CD4-positive, CD25-positive, alpha-beta regulatory T cell (primary cell): ENCODE data around the gene ZNF335. TPM values are rescaled to one million over a fixed set of nuclear protein-coding genes. Genes with fewer than 3 reads are reported as not detected.
A peak's percentile ranks its signal among the peaks of the same experiment; 100 is the strongest.

Experiments
- ATAC-seq, 2 donors: fragments of 150-1000 bp; cut with Tn5 transposase; one replicate each; pipeline ENCODE4 v1.10.0; 2021; ENCODE audit warnings: low read depth in 2 of 2, moderate number of reproducible peaks in 2 of 2, moderate library complexity in 1 of 2
- DNase-seq, 3 donors: peaks; one replicate each; pipeline versions ENCODE4 v3.0.0 to v3.0.0-alpha.2; 2012 to 2022; ENCODE audit warnings: mixed read lengths in 1 of 3
- H3K27ac ChIP-seq: one replicate; pipeline ENCODE4 v1.7.0; 2013; ENCODE audit warnings: mild to moderate bottlenecking, low read length; ENCODE audit not compliant: insufficient read depth, poor library complexity, severe bottlenecking
- H3K27me3 ChIP-seq: one replicate; pipeline ENCODE4 v1.7.0; 2013; ENCODE audit warnings: low read length; ENCODE audit not compliant: control insufficient read depth, insufficient read depth
- H3K36me3 ChIP-seq: one replicate; pipeline ENCODE4 v1.7.0; 2013; ENCODE audit warnings: mild to moderate bottlenecking, low read length, moderate library complexity; ENCODE audit not compliant: control insufficient read depth, insufficient read depth
- H3K4me1 ChIP-seq: 2 replicates; pipeline ENCODE4 v1.7.0; 2013; ENCODE audit warnings: mild to moderate bottlenecking, low read length; ENCODE audit not compliant: insufficient read depth, control insufficient read depth, poor library complexity, severe bottlenecking
- H3K4me3 ChIP-seq: one replicate; pipeline ENCODE4 v1.7.0; 2013; ENCODE audit warnings: low read depth, mild to moderate bottlenecking, low read length, moderate library complexity
- H3K9me3 ChIP-seq, 2 experiments: 1 replicate in 1 of 2; 2 replicates in 1 of 2; pipeline ENCODE4 v1.7.0; 2013; ENCODE audit warnings: low read length in 2 of 2, mild to moderate bottlenecking in 1 of 2, moderate library complexity in 1 of 2; ENCODE audit not compliant: control insufficient read depth in 2 of 2
- H3K27ac Mint-ChIP-seq, 3 donors: one replicate each; pipeline ENCODE4 v1.8.0; 2020 to 2022; ENCODE audit warnings: mild to moderate bottlenecking in 3 of 3, mixed read lengths in 3 of 3, moderate library complexity in 2 of 3
- H3K27me3 Mint-ChIP-seq: one replicate; pipeline ENCODE4 v1.8.0; 2022; ENCODE audit warnings: mild to moderate bottlenecking, mixed read lengths
- H3K36me3 Mint-ChIP-seq: one replicate; pipeline ENCODE4 v1.8.0; 2020; ENCODE audit warnings: mixed read lengths
- H3K4me1 Mint-ChIP-seq, 4 donors: one replicate each; pipeline ENCODE4 v1.8.0; 2020 to 2022; ENCODE audit warnings: mixed read lengths in 4 of 4, mild to moderate bottlenecking in 1 of 4
- H3K4me3 Mint-ChIP-seq, 4 donors: one replicate each; pipeline ENCODE4 v1.8.0; 2020 to 2022; ENCODE audit warnings: mild to moderate bottlenecking in 4 of 4, mixed read lengths in 4 of 4, moderate library complexity in 3 of 4
- H3K9me3 Mint-ChIP-seq, 7 donors: one replicate each; pipeline ENCODE4 v1.8.0; 2020 to 2022; ENCODE audit warnings: mixed read lengths in 7 of 7, mild to moderate bottlenecking in 3 of 7, moderate library complexity in 2 of 7
- polyA plus RNA-seq, 4 donors: library from polyadenylated mRNA; unstranded; fragments of 300-500 nt; fragmentation: Illumina TruSeq; gene quantifications; one replicate each; pipeline ENCODE4 v1.2.3, GENCODE V29; 2021
- total RNA-seq: library from RNA; stranded (reverse); gene quantifications from one replicate; pipeline ENCODE4 v1.2.3, GENCODE V29; 2022

ZNF335 gene
- total and polyA plus RNA-seq, 5 donors from 2014 or later, result 8.2 to 137 (median 12.8) TPM

DNA sequence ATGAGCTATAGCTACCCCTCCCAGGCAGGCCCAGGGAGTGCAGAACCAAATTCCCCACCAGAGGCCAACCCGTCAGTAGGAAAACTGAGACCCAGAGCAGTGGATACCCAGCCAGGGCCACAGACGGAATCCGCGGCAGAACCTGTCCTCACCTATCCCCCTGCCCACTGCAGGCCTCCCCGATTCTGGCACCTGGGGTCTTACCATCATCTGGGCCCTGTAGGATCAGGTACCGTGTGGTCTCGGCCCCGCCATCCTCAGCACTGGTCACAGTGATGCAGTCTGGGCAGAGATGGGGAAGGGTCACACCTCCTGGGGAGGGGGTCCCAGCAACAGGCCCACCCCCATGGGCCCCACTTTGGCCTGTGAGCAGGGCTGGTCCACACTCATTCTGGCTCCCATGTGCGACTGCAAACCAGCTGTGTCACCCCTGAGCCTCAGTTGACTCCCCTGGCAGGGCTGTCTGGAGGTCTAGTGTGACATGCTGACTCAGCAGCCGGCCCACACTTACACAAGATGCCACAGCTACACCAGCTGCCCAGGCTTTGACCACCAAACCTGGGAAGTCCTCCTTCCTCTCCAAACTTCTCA lies 3.8 kb downstream of the ZNF335 start:
- no peaks in the 10 kb centered on the region for H3K27me3 ChIP-seq
- Mint-ChIP-seq H3K27me3 (peaks cover 10% of the 10 kb centered on the region), H3K4me3 (peak overlapping the region in 1 of 4 donors; percentile 71), H3K9me3 (no peaks in the 10 kb centered on the region), H3K36me3 (peaks cover 10% of the 10 kb centered on the region), H3K4me1 (peaks cover 9 to 31% (median 18%) of the 10 kb centered on the region in 4 donors), H3K27ac (no peak overlapping the region)
- H3K9me3 ChIP-seq, result no peaks in the 10 kb centered on the region
- peaks cover 57% of the 10 kb centered on the region for H3K36me3 ChIP-seq
- peaks cover 32% of the 10 kb centered on the region for H3K4me1 ChIP-seq
- H3K4me3 ChIP-seq, result no peak overlapping the region
- no peak for DNase-seq
- ATAC-seq, result no peak
- H3K27ac ChIP-seq, result no peak overlapping the region

DNA sequence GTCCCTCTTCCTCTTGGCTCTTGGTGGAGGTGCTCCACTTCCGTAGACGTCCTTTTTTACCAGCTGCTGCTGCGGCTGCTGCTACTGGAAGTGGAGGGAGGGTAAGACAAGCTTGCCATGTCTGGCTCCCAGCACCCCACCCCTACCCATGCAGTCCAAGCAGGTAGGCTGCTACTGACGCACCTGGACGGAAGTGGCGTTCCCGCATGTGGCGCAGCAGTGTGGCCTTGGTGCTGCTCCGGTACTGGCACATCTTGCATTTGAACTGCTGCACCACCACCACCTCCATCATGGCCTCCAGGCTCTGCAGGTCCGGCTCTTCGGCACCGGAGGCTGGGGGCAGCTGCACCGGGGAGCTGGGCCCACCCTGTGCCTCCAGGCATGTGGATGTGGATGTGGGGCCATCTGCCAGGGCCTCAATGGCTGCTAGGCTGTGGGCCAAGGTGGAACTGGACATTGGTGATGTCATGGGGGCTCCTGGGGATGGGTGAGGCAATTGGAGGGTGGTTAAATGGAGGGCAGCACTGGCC lies 4.4 kb downstream of the ZNF335 start:
- H3K36me3 Mint-ChIP-seq, result peaks cover 14% of the 10 kb centered on the region
- Histone ChIP-seq H3K27ac (no peak overlapping the region), H3K4me3 (no peak overlapping the region), H3K36me3 (peaks cover 61% of the 10 kb centered on the region), H3K27me3 (no peaks in the 10 kb centered on the region), H3K9me3 (no peaks in the 10 kb centered on the region), H3K4me1 (peaks cover 28% of the 10 kb centered on the region)
- H3K4me3 Mint-ChIP-seq, result peak overlapping the region in 2 of 4 donors; percentile 19 to 38
- DNase-seq (no peak), ATAC-seq (no peak)
- peaks cover 10% of the 10 kb centered on the region for H3K27me3 Mint-ChIP-seq
- H3K27ac Mint-ChIP-seq, result no peak overlapping the region
- no peaks in the 10 kb centered on the region for H3K9me3 Mint-ChIP-seq
- H3K4me1 Mint-ChIP-seq, result peaks cover 9 to 29% (median 17%) of the 10 kb centered on the region in 4 donors

DNA sequence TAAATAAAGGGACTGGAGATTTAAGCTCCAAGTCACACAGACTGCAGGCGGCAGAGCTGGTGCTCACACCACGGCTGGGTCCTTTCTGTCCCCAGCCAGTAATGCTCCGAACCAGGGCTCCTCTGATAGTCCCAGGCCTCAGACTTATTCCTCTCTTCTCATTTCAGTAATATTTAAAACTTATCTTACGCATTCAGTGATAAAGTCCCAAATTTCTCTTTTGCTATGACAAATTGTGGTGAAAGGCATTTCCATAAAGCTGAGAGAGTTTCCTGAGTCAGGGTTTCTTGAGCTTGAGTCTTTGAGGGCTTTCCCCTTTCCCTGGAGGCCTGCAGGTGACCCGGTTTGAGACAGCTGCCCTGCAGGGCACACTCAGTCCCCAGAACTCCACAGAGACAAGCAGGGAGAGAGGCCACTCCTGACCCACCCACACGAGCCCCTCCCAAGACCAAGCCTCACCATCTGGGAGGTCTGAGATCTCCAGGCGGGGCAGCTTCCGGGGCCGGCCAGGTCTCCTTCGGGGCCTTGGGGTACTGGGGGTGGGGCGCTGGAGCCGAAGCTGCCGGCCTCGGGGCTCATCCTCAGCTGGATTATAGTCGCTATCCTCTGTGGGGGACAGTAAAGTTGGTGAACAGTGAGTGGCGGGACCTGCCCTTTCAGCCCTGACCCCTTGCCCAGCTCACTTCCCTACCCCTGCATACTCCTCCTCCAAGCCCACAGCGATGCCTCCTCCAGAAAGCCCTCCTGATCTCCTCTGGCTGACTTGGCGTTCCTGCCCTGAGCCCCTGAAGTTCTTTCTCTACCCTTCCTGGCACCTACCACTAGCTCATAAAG lies 6.6 kb downstream of the ZNF335 start:
- Histone ChIP-seq H3K4me1 (peaks cover 21% of the 10 kb centered on the region), H3K9me3 (no peaks in the 10 kb centered on the region), H3K27ac (no peak overlapping the region), H3K4me3 (no peak overlapping the region), H3K27me3 (no peaks in the 10 kb centered on the region), H3K36me3 (peaks cover 83% of the 10 kb centered on the region)
- no peak for DNase-seq
- Mint-ChIP-seq H3K4me3 (peak overlapping the region in 2 of 4 donors; percentile 32 to 89), H3K36me3 (peaks cover 17% of the 10 kb centered on the region), H3K27me3 (no peaks in the 10 kb centered on the region), H3K4me1 (peaks cover 4 to 18% (median 10%) of the 10 kb centered on the region in 4 donors), H3K9me3 (no peaks in the 10 kb centered on the region), H3K27ac (no peak overlapping the region)
- no peak for ATAC-seq

DNA sequence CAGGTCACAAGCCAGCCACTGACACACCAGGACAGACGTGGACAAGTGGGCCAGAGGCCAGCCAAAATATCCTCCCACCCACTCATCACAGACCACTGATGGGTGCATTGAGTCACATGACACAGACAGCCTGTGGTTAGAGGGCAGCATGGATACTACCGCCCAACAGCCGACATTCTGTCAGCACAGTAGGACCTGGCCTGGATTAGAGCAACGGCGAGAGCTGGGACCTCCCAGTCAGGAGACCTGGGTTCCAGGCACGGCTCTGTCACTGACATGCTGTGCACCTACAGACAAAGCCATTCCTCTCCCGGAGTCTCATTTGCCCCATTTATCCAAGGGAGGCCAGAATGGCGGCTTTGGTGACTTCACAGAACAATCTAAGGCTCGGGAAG lies 8.0 kb downstream of the ZNF335 start:
- H3K27me3 ChIP-seq, result no peaks in the 10 kb centered on the region
- no peaks in the 10 kb centered on the region for H3K9me3 Mint-ChIP-seq
- peaks cover 7% of the 10 kb centered on the region for H3K4me1 ChIP-seq
- no peak overlapping the region for H3K27ac ChIP-seq
- no peak overlapping the region for H3K4me3 Mint-ChIP-seq
- no peak overlapping the region for H3K27ac Mint-ChIP-seq
- peaks cover 0 to 4% (median under 1%) of the 10 kb centered on the region in 4 donors for H3K4me1 Mint-ChIP-seq
- no peaks in the 10 kb centered on the region for H3K27me3 Mint-ChIP-seq
- no peak overlapping the region for H3K4me3 ChIP-seq
- H3K36me3 ChIP-seq, result peaks cover 92% of the 10 kb centered on the region
- DNase-seq, result no peak
- peaks cover 31% of the 10 kb centered on the region for H3K36me3 Mint-ChIP-seq
- no peaks in the 10 kb centered on the region for H3K9me3 ChIP-seq
- no peak for ATAC-seq

DNA sequence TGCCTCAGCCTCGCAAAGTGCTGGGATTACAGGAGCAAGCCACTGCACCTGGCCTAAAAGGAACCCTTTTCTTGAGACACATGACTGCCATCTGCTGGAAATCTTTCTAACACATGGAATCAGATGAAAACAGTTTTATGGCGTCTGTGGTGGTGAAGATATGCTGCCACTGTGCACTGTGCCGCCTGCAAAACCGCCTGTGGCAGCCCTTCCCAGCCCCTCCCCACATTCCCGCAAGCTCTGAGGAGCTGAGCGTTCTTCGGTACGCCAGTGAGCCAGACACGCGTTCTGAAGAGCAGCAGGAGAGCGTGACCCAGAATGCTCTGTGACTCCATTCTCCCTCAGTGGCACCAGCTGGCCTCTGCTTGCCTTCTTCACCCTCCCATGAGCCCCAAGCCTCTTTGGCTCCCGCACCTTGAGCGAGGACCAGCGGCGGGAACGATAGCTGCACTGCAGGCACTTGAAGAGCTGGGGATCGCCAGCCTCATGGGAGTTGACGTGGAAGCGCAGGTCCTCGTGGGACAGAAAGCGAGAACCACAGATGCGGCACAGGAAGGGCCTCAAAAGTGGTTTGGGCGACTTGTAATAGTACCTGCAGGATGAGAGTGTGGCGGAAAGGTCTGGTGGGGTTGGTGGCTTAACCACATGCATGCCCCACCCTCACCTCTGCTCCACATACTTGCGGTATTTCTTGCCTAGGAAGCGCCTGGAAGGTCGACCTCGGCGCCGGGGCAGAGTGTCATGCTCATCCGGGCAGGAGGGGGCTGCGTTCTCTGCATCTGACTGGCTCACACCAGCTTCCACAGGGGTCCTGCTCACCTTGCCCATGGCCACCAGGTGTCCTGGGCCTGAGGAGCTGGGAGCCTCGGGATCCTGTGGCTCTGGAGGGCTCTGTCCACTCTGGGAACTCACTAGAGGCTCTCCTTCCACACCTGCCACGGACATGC lies 8.7 kb downstream of the ZNF335 start:
- ATAC-seq (no peak), DNase-seq (peak in 2 of 3 donors; percentile 40 to 63)
- Histone ChIP-seq H3K36me3 (peaks cover 92% of the 10 kb centered on the region), H3K27me3 (no peaks in the 10 kb centered on the region), H3K4me1 (peaks cover under 1% of the 10 kb centered on the region), H3K27ac (no peak overlapping the region), H3K9me3 (no peaks in the 10 kb centered on the region), H3K4me3 (no peak overlapping the region)
- no peaks in the 10 kb centered on the region for H3K27me3 Mint-ChIP-seq
- peaks cover 37% of the 10 kb centered on the region for H3K36me3 Mint-ChIP-seq
- H3K4me1 Mint-ChIP-seq, result peaks cover 0 to 4% (median 0%) of the 10 kb centered on the region in 4 donors
- no peaks in the 10 kb centered on the region for H3K9me3 Mint-ChIP-seq
- H3K27ac Mint-ChIP-seq, result peak overlapping the region in 2 of 3 donors; percentile 15 to 65
- H3K4me3 Mint-ChIP-seq, result peak overlapping the region in 2 of 4 donors; percentile 54 to 71

DNA sequence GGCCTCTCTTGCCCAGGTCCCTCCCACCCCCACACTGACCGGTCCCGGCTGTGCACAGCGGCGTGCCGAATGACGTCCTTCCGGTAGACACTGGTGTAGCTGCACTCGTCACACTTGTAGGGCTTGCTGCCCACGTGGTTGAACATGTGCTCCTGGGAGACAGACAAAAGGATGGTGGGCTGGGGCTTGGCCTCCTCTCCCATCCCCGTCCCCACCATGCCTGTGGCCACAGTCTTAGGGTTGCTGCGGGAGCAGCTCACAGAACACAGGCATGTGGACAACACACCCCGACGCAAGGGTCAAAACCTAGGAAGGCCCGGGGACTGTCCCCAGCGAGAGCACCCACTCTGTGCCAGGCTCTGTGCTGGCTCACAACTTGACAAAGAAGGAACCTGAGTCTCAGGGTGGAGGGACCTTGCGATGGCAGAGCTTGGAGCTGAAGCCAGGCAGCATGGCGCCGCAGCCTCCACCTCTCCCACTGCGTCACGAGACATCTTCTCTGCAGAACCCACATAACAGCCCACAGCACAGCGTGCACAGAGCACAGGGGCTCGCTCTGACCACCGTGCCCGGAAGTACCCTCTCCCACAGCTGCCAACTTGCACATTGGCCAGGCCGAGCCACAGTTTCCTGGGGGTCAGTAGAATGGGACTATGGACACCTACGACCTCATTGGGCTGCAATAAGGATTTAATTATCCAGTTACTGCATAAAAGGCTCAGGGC lies 9.8 kb downstream of the ZNF335 start:
- no peak for ATAC-seq
- H3K36me3 ChIP-seq, result peaks cover 92% of the 10 kb centered on the region
- H3K4me3 Mint-ChIP-seq, result no peak overlapping the region
- H3K27me3 ChIP-seq, result no peaks in the 10 kb centered on the region
- peaks cover 33% of the 10 kb centered on the region for H3K36me3 Mint-ChIP-seq
- no peaks in the 10 kb centered on the region for H3K4me1 ChIP-seq
- no peaks in the 10 kb centered on the region for H3K9me3 ChIP-seq
- H3K27ac Mint-ChIP-seq, result peak overlapping the region in 1 of 3 donors; percentile 59
- H3K4me3 ChIP-seq, result no peak overlapping the region
- no peak for DNase-seq
- H3K4me1 Mint-ChIP-seq, result peaks cover 0 to 4% (median 0%) of the 10 kb centered on the region in 4 donors
- H3K9me3 Mint-ChIP-seq, result no peaks in the 10 kb centered on the region
- H3K27me3 Mint-ChIP-seq, result no peaks in the 10 kb centered on the region
- H3K27ac ChIP-seq, result no peak overlapping the region
